ENCODE measurements around the gene NPAS3. TPM values are rescaled to one million over a fixed set of nuclear protein-coding genes. Genes with fewer than 3 reads are reported as not detected.

NPAS3 gene
- total RNA-seq, 1 donor, result 0.86 TPM

- no peak for TF ChIP-seq CTCF (IDR thresholded peaks at IDR 0.05; ENCODE audit: insufficient read depth, low read depth, low read length)
- no peak overlapping the region for H3K4me3 ChIP-seq (ENCODE audit: low read depth, low read length)
- DNase-seq (ENCODE audit: low read depth), result no peak
Measured at GRCh38 chr14:33381717-33382116, 443.0 kb downstream of the NPAS3 start.

- TF ChIP-seq CTCF (IDR thresholded peaks at IDR 0.05; ENCODE audit: insufficient read depth, low read depth, low read length), result no peak
- DNase-seq (ENCODE audit: low read depth), result no peak
- no peak overlapping the region for H3K4me3 ChIP-seq (ENCODE audit: low read depth, low read length)
Measured at GRCh38 chr14:33386140-33386539, 447.5 kb downstream of the NPAS3 start.

- no peak for DNase-seq (ENCODE audit: low read depth)
Measured at GRCh38 chr14:33386781-33387180, 448.1 kb downstream of the NPAS3 start.

GRCh38 chr14:33390335-33390734, 451.7 kb downstream of the NPAS3 start:
- DNase-seq (ENCODE audit: low read depth), result no peak
- H3K4me3 ChIP-seq (ENCODE audit: low read depth, low read length), result no peak overlapping the region
- no peak for TF ChIP-seq CTCF (IDR thresholded peaks at IDR 0.05; ENCODE audit: insufficient read depth, low read depth, low read length)

More at GRCh38 chr14:33386781-33387180, 448.1 kb downstream of the NPAS3 start:
- no peak for TF ChIP-seq CTCF (IDR thresholded peaks at IDR 0.05; ENCODE audit: insufficient read depth, low read depth, low read length)
- H3K4me3 ChIP-seq (ENCODE audit: low read depth, low read length), result no peak overlapping the region

GRCh38 chr14:33393231-33393894, 454.7 kb downstream of the NPAS3 start:
- no peak for DNase-seq (ENCODE audit: low read depth)
- no peak for TF ChIP-seq CTCF (IDR thresholded peaks at IDR 0.05; ENCODE audit: insufficient read depth, low read depth, low read length)

GRCh38 chr14:33393895-33394368, 455.3 kb downstream of the NPAS3 start:
- H3K4me3 ChIP-seq (ENCODE audit: low read depth, low read length), result no peak overlapping the region
- no peak for DNase-seq (ENCODE audit: low read depth)

More at GRCh38 chr14:33393231-33393894, 454.7 kb downstream of the NPAS3 start:
- H3K4me3 ChIP-seq (ENCODE audit: low read depth, low read length), result no peak overlapping the region

More at GRCh38 chr14:33393895-33394368, 455.3 kb downstream of the NPAS3 start:
- no peak for TF ChIP-seq CTCF (IDR thresholded peaks at IDR 0.05; ENCODE audit: insufficient read depth, low read depth, low read length)

All from fibroblast of villous mesenchyme (primary cell).